CD4-positive, alpha-beta T cell (primary cell): ENCODE measurements around the gene TMEM30A. TPM values are rescaled to one million over a fixed set of nuclear protein-coding genes. Genes with fewer than 3 reads are reported as not detected.

ENCODE experiments used
- ATAC-seq: fragments of 200-7000 bp; cut with Tn5 transposase; one replicate; pipeline ENCODE4 v1.10.0; 2022; ENCODE audit warnings: mild to moderate bottlenecking; ENCODE audit not compliant: poor library complexity
- CTCF ChIA-PET: fragments of 350-600 bp; sonication (Branson Sonifier 250); formaldehyde crosslinking; loops from one replicate; lab custom pipeline; 2021; ENCODE audit warnings: antibody characterized with exemption, inconsistent platforms; lab: Charles Lee
- POLR2A ChIA-PET: fragments of 350-600 bp; sonication (Branson Sonifier 250); formaldehyde crosslinking; loops from one replicate; lab custom pipeline; 2021; ENCODE audit warnings: antibody characterized with exemption, inconsistent platforms; lab: Charles Lee
- DNase-seq, 14 experiments: peaks; one replicate each; pipeline ENCODE4 v3.0.0-alpha.2; 2013 to 2020; ENCODE audit warnings: mixed read lengths in 2 of 14
- H3K27ac ChIP-seq, 2 donors: one replicate each; pipeline versions ENCODE4 v1.5.1 to v1.7.0; 2013; ENCODE audit warnings: low read length in 2 of 2, low read depth in 1 of 2, mild to moderate bottlenecking in 1 of 2
- H3K27me3 ChIP-seq, 2 experiments: 1 replicate in 1 of 2; 2 replicates in 1 of 2; pipeline versions ENCODE4 v1.6.1 to v1.7.0; 2013; ENCODE audit warnings: low read length in 2 of 2, control low read depth in 1 of 2, mild to moderate bottlenecking in 1 of 2, moderate library complexity in 1 of 2; ENCODE audit not compliant: insufficient read depth in 2 of 2, control insufficient read depth in 1 of 2
- H3K36me3 ChIP-seq: one replicate; pipeline ENCODE4 v1.6.1; 2013; ENCODE audit warnings: low read length, control low read depth; ENCODE audit not compliant: insufficient read depth
- H3K4me1 ChIP-seq: one replicate; pipeline ENCODE4 v1.6.1; 2013; ENCODE audit warnings: low read length, control low read depth; ENCODE audit not compliant: insufficient read depth
- H3K4me3 ChIP-seq: one replicate; pipeline ENCODE4 v1.5.1; 2013; ENCODE audit warnings: mild to moderate bottlenecking, low read length, moderate library complexity
- H3K9me3 ChIP-seq, 2 experiments: 1 replicate in 1 of 2; 2 replicates in 1 of 2; pipeline versions ENCODE4 v1.6.1 to v1.7.0; 2013; ENCODE audit warnings: low read length in 2 of 2, mild to moderate bottlenecking in 2 of 2, control low read depth in 1 of 2, moderate library complexity in 1 of 2; ENCODE audit not compliant: control insufficient read depth in 1 of 2, insufficient read depth in 1 of 2
- H3K27ac Mint-ChIP-seq: one replicate; pipeline ENCODE4 v1.8.0; 2020; ENCODE audit warnings: mixed read lengths
- H3K27me3 Mint-ChIP-seq: one replicate; pipeline ENCODE4 v1.8.0; 2021; ENCODE audit warnings: mixed read lengths
- H3K36me3 Mint-ChIP-seq: one replicate; pipeline ENCODE4 v1.8.0; 2021; ENCODE audit warnings: low read depth, mixed read lengths
- H3K4me1 Mint-ChIP-seq: one replicate; pipeline ENCODE4 v1.8.0; 2021; ENCODE audit warnings: low read depth, mixed read lengths
- H3K4me3 Mint-ChIP-seq: one replicate; pipeline ENCODE4 v1.8.0; 2020; ENCODE audit warnings: mild to moderate bottlenecking, mixed read lengths
- H3K9me3 Mint-ChIP-seq: one replicate; pipeline ENCODE4 v1.8.0; 2020; ENCODE audit warnings: mixed read lengths
- CTCF ChIP-seq: fragments of 200-600 bp; IDR thresholded peaks from one replicate; pipeline ENCODE4 v1.8.0; 2022; ENCODE audit warnings: antibody characterized with exemption, mild to moderate bottlenecking
- intact Hi-C, 2 experiments: fragments of 100-400 bp; cut with DNase I in 1 of 2; cut with micrococcal nuclease in 1 of 2; formaldehyde crosslinking; loops; one replicate each; pipeline versions ENCODE4 v1.15.1 to v1.9.0; 2023 to 2025; cut with DNase I, micrococcal nuclease
- total RNA-seq, 174 experiments: library from RNA in 2 of 174; stranded (reverse) in 2 of 174; gene quantifications; one replicate each; pipeline ENCODE4 v1.2.3 and lab custom pipeline; 2021 to 2026

The TMEM30A gene
- total RNA-seq, 2 experiments from 2014 or later = 29.8 to 33.2 TPM

DNA sequence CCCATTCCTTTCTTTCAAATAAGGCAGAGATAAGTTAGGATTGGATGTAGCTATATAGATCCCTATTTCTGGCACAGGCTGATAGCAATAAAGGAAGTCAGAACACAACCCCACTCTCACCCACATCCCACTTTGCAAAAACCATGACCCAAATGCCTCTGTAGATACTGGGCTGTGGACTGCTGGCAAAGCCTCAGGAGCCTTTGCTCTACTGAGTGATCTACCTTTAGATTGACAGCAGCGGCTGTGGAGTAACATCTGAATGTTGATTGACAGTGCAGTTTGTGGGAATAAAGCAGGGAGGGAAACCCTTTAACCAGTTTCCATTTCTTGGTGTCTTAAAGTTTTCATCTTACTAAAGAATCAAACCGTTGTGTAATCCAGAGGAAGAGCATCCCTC is 6.7 kb upstream of the TMEM30A start:
- H3K27ac Mint-ChIP-seq = no peak overlapping the region

GRCh38 chr6:75290136-75290945 is 5.7 kb upstream of the TMEM30A start:
- H3K36me3 Mint-ChIP-seq = peaks cover 4% of the 10 kb centered on the region
- DNase-seq (no peak), ATAC-seq (no peak)
- CTCF ChIA-PET = no interaction called here
- no peak for TF ChIP-seq CTCF
- no peak overlapping the region for H3K27ac Mint-ChIP-seq
- H3K4me3 Mint-ChIP-seq = no peak overlapping the region
- peaks cover 25% of the 10 kb centered on the region for H3K4me1 Mint-ChIP-seq
- Histone ChIP-seq H3K27ac (no peak overlapping the region), H3K4me1 (peaks cover 6% of the 10 kb centered on the region), H3K9me3 (no peaks in the 10 kb centered on the region), H3K27me3 (no peaks in the 10 kb centered on the region), H3K4me3 (no peak overlapping the region), H3K36me3 (peaks cover 5% of the 10 kb centered on the region)
- H3K9me3 Mint-ChIP-seq = no peaks in the 10 kb centered on the region
- POLR2A ChIA-PET = no interaction called here
- intact Hi-C loops = no loop called here
- no peaks in the 10 kb centered on the region for H3K27me3 Mint-ChIP-seq

More for the DNA sequence above, 6.7 kb upstream of the TMEM30A start:
- H3K9me3 ChIP-seq = no peaks in the 10 kb centered on the region
- no peak overlapping the region for H3K4me3 ChIP-seq
- H3K36me3 Mint-ChIP-seq = peaks cover 4% of the 10 kb centered on the region
- DNase-seq = no peak
- no peak overlapping the region for H3K27ac ChIP-seq
- H3K27me3 Mint-ChIP-seq = no peaks in the 10 kb centered on the region
- ChIA-PET CTCF (no interaction called here), POLR2A (no interaction called here)
- intact Hi-C loops = no loop called here
- ATAC-seq = no peak
- H3K36me3 ChIP-seq = peaks cover 5% of the 10 kb centered on the region
- peaks cover 22% of the 10 kb centered on the region for H3K4me1 Mint-ChIP-seq
- no peaks in the 10 kb centered on the region for H3K27me3 ChIP-seq
- no peaks in the 10 kb centered on the region for H3K4me1 ChIP-seq
- H3K9me3 Mint-ChIP-seq = no peaks in the 10 kb centered on the region
- H3K4me3 Mint-ChIP-seq = no peak overlapping the region
- no peak for TF ChIP-seq CTCF

- ChIA-PET CTCF (no interaction called here), POLR2A (no interaction called here)
- Histone ChIP-seq H3K27me3 (no peaks in the 10 kb centered on the region), H3K4me1 (peaks cover 6% of the 10 kb centered on the region), H3K9me3 (no peaks in the 10 kb centered on the region), H3K27ac (no peak overlapping the region), H3K4me3 (no peak overlapping the region), H3K36me3 (peaks cover 5% of the 10 kb centered on the region)
- no peak for TF ChIP-seq CTCF
- Mint-ChIP-seq H3K4me3 (no peak overlapping the region), H3K4me1 (peaks cover 25% of the 10 kb centered on the region), H3K27me3 (no peaks in the 10 kb centered on the region), H3K9me3 (no peaks in the 10 kb centered on the region), H3K27ac (no peak overlapping the region), H3K36me3 (peaks cover 4% of the 10 kb centered on the region)
- intact Hi-C loops = no loop called here
- DNase-seq (no peak), ATAC-seq (no peak)
Measured at GRCh38 chr6:75288023-75288422, 3.4 kb upstream of the TMEM30A start.
